H9 (cell line): ENCODE data around the gene MYO5C. TPM values are rescaled to one million over a fixed set of nuclear protein-coding genes. Genes with fewer than 3 reads are reported as not detected.

Source experiments
- DNase-seq: peaks from one replicate; pipeline ENCODE4 v3.0.0-alpha.2; 2017
- H2AFZ ChIP-seq: one replicate; pipeline ENCODE4 v1.6.1; 2013; ENCODE audit warnings: mild to moderate bottlenecking, low read length, control low read depth, moderate library complexity
- H2AK5ac ChIP-seq: 2 replicates; pipeline ENCODE4 v1.6.1; 2013; ENCODE audit warnings: low read length, control low read depth, mixed read lengths; ENCODE audit not compliant: insufficient read length
- H2BK120ac ChIP-seq: one replicate; pipeline ENCODE4 v1.6.1; 2013; ENCODE audit warnings: low read depth, mild to moderate bottlenecking, low read length, control low read depth, inconsistent platforms; ENCODE audit not compliant: poor library complexity, severe bottlenecking
- H2BK12ac ChIP-seq: 2 replicates; pipeline ENCODE4 v1.6.1; 2013; ENCODE audit warnings: low read length, control low read depth, mixed read lengths, low read depth; ENCODE audit not compliant: insufficient read length
- H2BK15ac ChIP-seq: 2 replicates; pipeline ENCODE4 v1.6.1; 2013; ENCODE audit warnings: low read depth, low read length, control low read depth
- H2BK20ac ChIP-seq: one replicate; pipeline ENCODE4 v1.6.1; 2013; ENCODE audit warnings: low read depth, mild to moderate bottlenecking, low read length, control low read depth, inconsistent platforms; ENCODE audit not compliant: poor library complexity, severe bottlenecking
- H2BK5ac ChIP-seq: 2 replicates; pipeline ENCODE4 v1.6.1; 2013; ENCODE audit warnings: low read length, control low read depth, mixed read lengths; ENCODE audit not compliant: insufficient read length
- H3K14ac ChIP-seq: 2 replicates; pipeline ENCODE4 v1.6.1; 2013; ENCODE audit warnings: low read length, control low read depth; ENCODE audit not compliant: insufficient read depth
- H3K18ac ChIP-seq: 2 replicates; pipeline ENCODE4 v1.6.1; 2013; ENCODE audit warnings: low read depth, mild to moderate bottlenecking, mixed read lengths, low read length, control low read depth; ENCODE audit not compliant: insufficient read length
- H3K23ac ChIP-seq: 2 replicates; pipeline ENCODE4 v1.6.1; 2013; ENCODE audit warnings: low read length, control low read depth, mixed read lengths, low read depth; ENCODE audit not compliant: insufficient read length
- H3K23me2 ChIP-seq: 2 replicates; pipeline ENCODE4 v1.6.1; 2013; ENCODE audit warnings: low read depth, mild to moderate bottlenecking, mixed read lengths, low read length, control low read depth; ENCODE audit not compliant: insufficient read length, poor library complexity, severe bottlenecking
- H3K27ac ChIP-seq: 2 replicates; pipeline ENCODE4 v1.5.1; 2013; ENCODE audit warnings: low read length, control low read depth, mixed read lengths, low read depth; ENCODE audit not compliant: insufficient read length
- H3K27me3 ChIP-seq: 2 replicates; pipeline ENCODE4 v1.6.1; 2013; ENCODE audit warnings: low read length, control low read depth, inconsistent platforms; ENCODE audit not compliant: insufficient read depth
- H3K4ac ChIP-seq: 2 replicates; pipeline ENCODE4 v1.6.1; 2013; ENCODE audit warnings: low read depth, mild to moderate bottlenecking, control low read depth, inconsistent platforms, low read length, moderate library complexity
- H3K4me1 ChIP-seq: 2 replicates; pipeline ENCODE4 v1.6.1; 2013; ENCODE audit warnings: low read length, control low read depth, inconsistent platforms; ENCODE audit not compliant: insufficient read depth
- H3K4me2 ChIP-seq: 2 replicates; pipeline ENCODE4 v1.6.1; 2013; ENCODE audit warnings: low read length, control low read depth, mixed read lengths; ENCODE audit not compliant: insufficient read length, insufficient read depth
- H3K56ac ChIP-seq: 2 replicates; pipeline ENCODE4 v1.6.1; 2013; ENCODE audit warnings: low read depth, mild to moderate bottlenecking, mixed read lengths, low read length, control low read depth; ENCODE audit not compliant: insufficient read length
- H3K79me1 ChIP-seq: 2 replicates; pipeline ENCODE4 v1.6.1; 2013; ENCODE audit warnings: low read depth, mild to moderate bottlenecking, moderate library complexity, low read length, control low read depth, inconsistent platforms; ENCODE audit not compliant: insufficient read depth, poor library complexity, severe bottlenecking
- H3K79me2 ChIP-seq: 2 replicates; pipeline ENCODE4 v1.6.1; 2013; ENCODE audit warnings: low read length, control low read depth, inconsistent platforms; ENCODE audit not compliant: insufficient read depth
- H3K9ac ChIP-seq: 2 replicates; pipeline ENCODE4 v1.6.1; 2013; ENCODE audit warnings: low read length, control low read depth, mixed read lengths; ENCODE audit not compliant: insufficient read length; ENCODE audit errors: extremely low read depth
- H3K9me3 ChIP-seq: one replicate; pipeline ENCODE4 v1.6.1; 2013; ENCODE audit warnings: low read depth, low read length, inconsistent platforms; ENCODE audit not compliant: control insufficient read depth
- H3T11ph ChIP-seq: one replicate; pipeline ENCODE4 v1.6.1; 2013; ENCODE audit warnings: mild to moderate bottlenecking, low read length, control low read depth, inconsistent platforms
- H4K20me1 ChIP-seq: one replicate; pipeline ENCODE4 v1.6.1; 2013; ENCODE audit not compliant: control insufficient read depth, insufficient read length, insufficient read depth
- H4K5ac ChIP-seq: 2 replicates; pipeline ENCODE4 v1.6.1; 2013; ENCODE audit warnings: low read depth, mild to moderate bottlenecking, mixed read lengths, low read length, control low read depth; ENCODE audit not compliant: insufficient read length
- H4K8ac ChIP-seq: replicated peaks from 2 replicates; pipeline ENCODE4 v1.6.1; 2013; ENCODE audit warnings: low read length, control low read depth, mixed read lengths, low read depth; ENCODE audit not compliant: insufficient read length
- H4K91ac ChIP-seq: 2 replicates; pipeline ENCODE4 v1.6.1; 2013; ENCODE audit warnings: low read depth, mild to moderate bottlenecking, moderate library complexity, mixed read lengths, low read length, control low read depth; ENCODE audit not compliant: insufficient read length
- H3K27ac Mint-ChIP-seq, 3 experiments: 2 replicates in 2 of 3; 3 replicates in 1 of 3; pipeline ENCODE4 v1.8.0; 2020 to 2021; ENCODE audit warnings: mixed read lengths in 3 of 3, mild to moderate bottlenecking in 1 of 3, moderate library complexity in 1 of 3
- H3K27me3 Mint-ChIP-seq: 2 replicates; pipeline ENCODE4 v1.8.0; 2021; ENCODE audit warnings: low read depth, mild to moderate bottlenecking, moderate library complexity, mixed read lengths
- H3K36me3 Mint-ChIP-seq, 3 experiments: 2 replicates in 2 of 3; 3 replicates in 1 of 3; pipeline ENCODE4 v1.8.0; 2020 to 2021; ENCODE audit warnings: low read depth in 3 of 3, mixed read lengths in 3 of 3; ENCODE audit not compliant: insufficient read depth in 1 of 3
- H3K4me1 Mint-ChIP-seq, 2 experiments: 2 replicates each; pipeline ENCODE4 v1.8.0; 2020; ENCODE audit warnings: mixed read lengths in 2 of 2
- H3K4me3 Mint-ChIP-seq, 2 experiments: 2 replicates in 1 of 2; 3 replicates in 1 of 2; pipeline ENCODE4 v1.8.0; 2020 to 2021; ENCODE audit warnings: mild to moderate bottlenecking in 2 of 2, mixed read lengths in 2 of 2, moderate library complexity in 1 of 2
- H3K9me3 Mint-ChIP-seq, 2 experiments: 2 replicates in 1 of 2; 3 replicates in 1 of 2; pipeline ENCODE4 v1.8.0; 2020; ENCODE audit warnings: mild to moderate bottlenecking in 2 of 2, mixed read lengths in 2 of 2, moderate library complexity in 1 of 2
- CTCF ChIP-seq: fragments of 200-600 bp; sonication (generic); conservative IDR thresholded peaks from 3 replicates; pipeline ENCODE4 v1.8.0; 2021; ENCODE audit warnings: antibody characterized with exemption, mild to moderate bottlenecking
- WGBS: extraction: QIAGEN DNeasy Blood & Tissue Kit; methylation state at CpG from one replicate; pipeline ENCODE4 v1.1.7; 2013; ENCODE audit warnings: missing lambda C conversion rate, low lambda C conversion rate, mixed read lengths; ENCODE audit not compliant: insufficient read length; ENCODE audit errors: extremely low coverage; 5-methylcytosine and 5-hydroxymethylcytosine counted together
- total RNA-seq: library from RNA; stranded (reverse); gene quantifications from 2 replicates; pipeline ENCODE4 v1.2.1, GENCODE V29; 2021

Gene MYO5C
- total RNA-seq, 1 experiment from 2014 or later = 22.2 TPM

GRCh38 chr15:52208306-52208946 is 87.2 kb downstream of the MYO5C start:
- Histone ChIP-seq H2BK15ac (no peak overlapping the region), H3K79me1 (no peaks in the 10 kb centered on the region), H2AFZ (no peak overlapping the region), H3K23me2 (no peaks in the 10 kb centered on the region), H3K14ac (no peak overlapping the region), H3K9ac (no peak overlapping the region), H3K4ac (no peak overlapping the region), H3K18ac (no peak overlapping the region), H3K4me1 (no peaks in the 10 kb centered on the region), H4K5ac (no peak overlapping the region), H2BK12ac (no peak overlapping the region), H3K4me2 (no peak overlapping the region), H3K23ac (no peak overlapping the region), H3K79me2 (no peaks in the 10 kb centered on the region), H2BK20ac (no peak overlapping the region), H3T11ph (no peak overlapping the region), H3K56ac (no peak overlapping the region), H3K9me3 (no peaks in the 10 kb centered on the region), H4K20me1 (no peaks in the 10 kb centered on the region), H2AK5ac (no peak overlapping the region), H2BK5ac (no peak overlapping the region), H2BK120ac (no peak overlapping the region), H3K27me3 (no peaks in the 10 kb centered on the region), H4K91ac (no peak overlapping the region), H4K8ac (no peak overlapping the region), H3K27ac (no peak overlapping the region)
- DNase-seq = peak; percentile 78
- no peak overlapping the region for H3K4me3 Mint-ChIP-seq
- no peaks in the 10 kb centered on the region for H3K27me3 Mint-ChIP-seq
- H3K4me1 Mint-ChIP-seq = peaks cover 11% of the 10 kb centered on the region in 2 experiments
- WGBS = no CpG with 5 or more reads among the region's 2 CpGs
- H3K27ac Mint-ChIP-seq = no peak overlapping the region
- no peaks in the 10 kb centered on the region for H3K9me3 Mint-ChIP-seq
- TF ChIP-seq CTCF = peak; percentile 96
- peaks cover 5 to 67% (median 44%) of the 10 kb centered on the region in 3 experiments for H3K36me3 Mint-ChIP-seq
